GM12873 (cell line): Measurements from ENCODE around the gene DLX5.

Experiments
- TF ChIP-seq, protein P1 (sequence below): IDR thresholded peaks from 2 replicates; pipeline ENCODE4 v1.5.1; 2012; ENCODE audit warnings: low read depth, mild to moderate bottlenecking, moderate library complexity, low read length, control low read depth; ENCODE audit not compliant: insufficient read depth; ENCODE audit errors: missing control alignments

The DLX5 gene

DNA sequence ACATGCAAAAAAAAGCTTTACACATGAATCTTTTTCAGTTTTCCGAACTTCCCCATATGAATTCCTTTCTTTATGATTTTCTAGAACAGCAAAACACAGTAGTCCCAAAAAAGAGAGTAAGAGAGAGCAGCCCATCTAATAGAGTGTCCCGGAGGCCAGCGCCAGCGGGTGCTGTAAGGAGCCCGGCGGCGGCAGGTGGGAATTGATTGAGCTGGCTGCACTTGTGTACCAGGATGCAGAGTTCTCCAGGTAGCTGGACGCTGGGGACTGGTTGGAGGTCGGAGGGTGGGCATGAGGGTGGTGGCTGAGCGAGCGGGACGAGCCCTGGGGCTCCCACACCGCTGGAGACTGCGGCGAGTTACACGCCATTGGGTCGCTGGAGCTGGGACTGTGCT lies 4.0 kb downstream of the DLX5 start:
- TF ChIP-seq, protein P1, sequence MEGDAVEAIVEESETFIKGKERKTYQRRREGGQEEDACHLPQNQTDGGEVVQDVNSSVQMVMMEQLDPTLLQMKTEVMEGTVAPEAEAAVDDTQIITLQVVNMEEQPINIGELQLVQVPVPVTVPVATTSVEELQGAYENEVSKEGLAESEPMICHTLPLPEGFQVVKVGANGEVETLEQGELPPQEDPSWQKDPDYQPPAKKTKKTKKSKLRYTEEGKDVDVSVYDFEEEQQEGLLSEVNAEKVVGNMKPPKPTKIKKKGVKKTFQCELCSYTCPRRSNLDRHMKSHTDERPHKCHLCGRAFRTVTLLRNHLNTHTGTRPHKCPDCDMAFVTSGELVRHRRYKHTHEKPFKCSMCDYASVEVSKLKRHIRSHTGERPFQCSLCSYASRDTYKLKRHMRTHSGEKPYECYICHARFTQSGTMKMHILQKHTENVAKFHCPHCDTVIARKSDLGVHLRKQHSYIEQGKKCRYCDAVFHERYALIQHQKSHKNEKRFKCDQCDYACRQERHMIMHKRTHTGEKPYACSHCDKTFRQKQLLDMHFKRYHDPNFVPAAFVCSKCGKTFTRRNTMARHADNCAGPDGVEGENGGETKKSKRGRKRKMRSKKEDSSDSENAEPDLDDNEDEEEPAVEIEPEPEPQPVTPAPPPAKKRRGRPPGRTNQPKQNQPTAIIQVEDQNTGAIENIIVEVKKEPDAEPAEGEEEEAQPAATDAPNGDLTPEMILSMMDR = no peak

DNA sequence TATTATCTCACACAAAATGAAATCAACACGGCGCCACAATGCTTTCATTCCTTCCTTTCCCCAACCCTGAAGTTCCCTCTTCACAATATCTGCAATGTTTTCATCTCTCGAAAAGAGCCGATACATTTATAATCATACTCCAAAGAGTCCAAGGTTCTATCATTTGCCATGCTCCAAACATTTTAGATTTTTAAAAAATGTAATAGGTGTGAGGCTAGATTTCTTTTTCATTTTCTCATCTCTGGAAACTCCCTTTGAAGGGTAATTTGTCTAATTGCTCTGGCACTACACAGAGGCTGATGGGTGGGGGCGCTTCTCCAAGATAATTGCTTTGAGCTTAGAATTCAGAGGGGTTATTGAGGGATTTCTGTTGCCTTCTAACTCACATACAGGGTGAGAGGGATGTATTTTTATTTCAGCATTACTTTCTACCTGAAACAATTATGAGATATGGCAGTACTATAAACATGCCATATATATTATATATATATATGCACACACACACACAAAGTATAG lies 4.9 kb downstream of the DLX5 start:
- TF ChIP-seq, protein P1 = no peak

DNA sequence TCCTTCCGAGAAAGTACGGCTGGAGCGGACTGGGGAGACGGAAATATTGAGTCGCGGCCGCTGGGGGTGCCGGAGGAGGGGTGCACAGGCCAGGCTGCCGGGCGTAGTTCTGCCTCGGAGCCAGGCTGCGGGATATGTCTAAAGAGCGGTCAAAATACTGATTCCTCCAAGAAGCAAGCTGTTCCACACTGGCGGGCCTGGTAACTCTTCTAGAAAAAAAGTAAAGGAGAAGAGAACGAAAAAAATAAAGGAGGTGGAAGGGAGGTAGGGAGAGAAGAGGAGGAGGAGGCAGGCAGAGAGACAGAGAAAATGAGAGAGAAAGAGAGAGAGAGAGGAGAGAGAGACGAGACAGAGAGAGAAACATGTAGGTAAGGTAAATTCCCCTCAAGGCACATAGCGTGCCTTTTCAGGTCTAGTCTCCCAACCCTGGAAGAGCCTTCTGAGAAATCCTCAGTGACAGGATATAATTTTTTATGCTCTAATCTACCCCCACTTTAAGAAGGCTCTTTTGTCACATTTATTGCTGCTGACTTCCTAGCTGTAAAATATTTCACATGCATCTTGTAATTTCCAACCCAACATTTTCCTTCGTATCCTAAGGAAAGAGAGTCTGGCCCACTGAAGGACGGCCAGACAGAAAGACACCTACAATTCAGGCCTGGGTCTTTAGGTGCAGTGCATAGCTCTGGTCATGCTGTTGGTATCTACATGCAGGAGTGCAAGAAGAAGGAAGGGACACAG lies 5.7 kb downstream of the DLX5 start:
- TF ChIP-seq, protein P1 = no peak

DNA sequence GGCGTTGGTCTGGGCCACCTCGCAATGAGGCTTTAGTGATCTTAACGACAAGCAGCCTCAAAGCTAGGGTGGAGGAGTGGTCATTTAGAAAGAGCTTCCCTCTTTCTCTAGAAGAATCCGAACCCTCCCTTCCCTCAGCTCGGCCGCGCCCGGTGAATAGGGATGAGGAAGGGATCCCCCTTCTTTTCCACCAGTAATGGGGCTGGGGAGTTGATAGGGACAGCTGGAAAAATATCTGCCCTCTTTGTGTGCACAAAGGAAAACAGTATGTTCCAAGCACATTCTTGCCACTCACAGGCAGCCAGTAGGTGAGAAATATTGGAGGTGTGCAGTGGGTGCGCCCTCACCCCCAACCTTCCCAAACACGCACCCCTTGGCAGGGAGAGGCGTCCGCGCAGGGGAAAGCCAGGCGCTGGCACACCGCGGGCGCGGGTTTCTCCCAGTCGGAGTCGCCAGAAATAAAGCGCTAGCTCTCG lies 6.5 kb downstream of the DLX5 start:
- TF ChIP-seq, protein P1 = no peak

DNA sequence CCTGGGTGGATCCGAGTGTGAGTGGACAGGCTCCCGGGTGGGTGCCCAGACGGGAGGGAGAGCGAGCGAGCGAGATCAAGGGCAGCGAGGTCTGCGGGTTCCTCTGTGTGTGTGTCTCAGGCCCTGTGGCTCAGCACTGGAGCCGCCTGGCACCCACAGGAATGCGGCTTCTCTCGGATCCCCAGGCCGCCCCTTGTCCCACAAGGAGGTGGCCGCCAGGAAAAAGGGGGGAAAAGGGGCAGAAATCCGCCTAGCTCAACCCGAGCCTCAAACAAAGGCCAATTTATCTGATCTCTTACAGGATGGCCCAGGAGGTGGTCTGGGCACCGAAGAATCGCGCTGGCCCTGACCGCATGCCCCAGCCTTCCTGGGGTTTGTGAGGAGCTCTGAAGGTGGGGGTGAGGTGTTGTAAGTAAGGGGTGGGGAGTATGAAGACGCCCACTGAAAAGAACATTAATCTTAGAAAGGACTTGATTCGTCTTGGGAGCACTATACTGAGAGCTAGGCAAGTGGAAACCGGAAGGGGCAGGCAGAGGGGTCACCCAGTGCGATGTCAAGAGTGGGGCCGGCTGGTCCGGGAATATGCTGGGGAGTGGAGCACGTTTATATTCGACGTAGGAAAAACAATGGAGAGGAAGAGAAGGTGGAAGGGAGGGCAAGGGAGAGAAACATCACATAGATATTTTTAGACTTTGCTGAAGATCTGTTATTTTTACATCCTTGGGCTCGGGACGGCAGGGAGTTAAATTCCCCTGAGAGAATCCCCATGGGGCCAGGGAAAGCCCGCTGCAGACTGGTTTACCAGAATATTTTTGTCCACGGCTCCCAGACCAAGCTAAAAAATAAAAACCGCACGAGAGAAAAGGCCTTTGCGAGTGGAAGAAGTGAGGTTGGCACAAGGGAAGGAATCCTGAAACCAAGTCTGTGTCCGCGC lies 7.2 kb downstream of the DLX5 start:
- TF ChIP-seq, protein P1 = no peak

DNA sequence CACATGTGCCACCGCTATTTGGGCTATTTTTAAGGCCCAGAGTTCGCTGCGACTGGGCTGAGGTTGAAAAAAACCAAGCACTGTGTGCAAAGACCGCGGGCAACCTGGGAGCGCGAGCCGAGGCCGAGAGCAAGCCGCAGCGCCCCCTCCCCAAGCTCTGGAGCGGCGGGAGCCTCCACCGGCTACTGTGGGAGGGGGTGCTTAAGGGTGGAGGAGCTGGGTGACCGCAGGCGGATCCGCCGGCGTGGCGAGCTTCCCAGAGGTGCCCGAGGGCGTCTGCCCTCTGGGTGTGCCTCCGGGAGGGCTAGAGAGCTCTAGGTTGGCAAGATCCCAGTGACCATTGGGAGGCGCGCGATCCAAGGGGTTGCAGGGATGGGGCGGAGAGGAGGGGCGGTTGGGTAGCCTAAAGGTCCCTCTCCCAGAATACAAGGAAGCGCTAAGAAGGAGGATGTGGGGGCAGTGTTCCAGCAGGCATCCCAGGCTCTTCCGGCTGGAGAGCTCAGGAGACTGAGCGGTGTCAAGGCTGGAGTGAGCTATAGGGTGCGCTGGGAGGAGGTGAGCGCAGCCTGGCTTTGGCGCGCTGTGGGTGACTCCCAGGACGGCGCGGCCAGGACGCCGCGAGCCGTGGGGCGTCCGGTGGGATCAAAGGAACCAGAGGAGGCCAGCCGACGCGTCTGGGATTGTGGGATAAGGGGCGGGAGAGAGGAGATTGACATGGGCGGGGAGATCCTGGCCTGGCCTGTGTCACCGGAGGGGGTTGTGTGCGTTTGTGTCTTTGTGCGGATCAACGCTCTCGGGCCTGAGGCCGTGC lies 8.0 kb downstream of the DLX5 start:
- TF ChIP-seq, protein P1 = no peak
